ENCODE results near the gene MIPOL1. TPM values are rescaled to one million over a fixed set of nuclear protein-coding genes. Genes with fewer than 3 reads are reported as not detected.
A peak's percentile ranks its signal among the peaks of the same experiment; 100 is the strongest.

The MIPOL1 gene
- total RNA-seq, 1 donor from 2014 or later = 5.1 TPM

- DNase-seq (ENCODE audit: low read depth in 2 of 2) = peak in 1 of 2 donors; percentile 18
Measured at GRCh38 chr14:37595809-37596621, 398.3 kb downstream of the MIPOL1 start.

- no peak for DNase-seq (ENCODE audit: low read depth in 2 of 2)
Measured at GRCh38 chr14:37596790-37597472, 399.2 kb downstream of the MIPOL1 start.

- peak in 1 of 2 donors; percentile 35 for DNase-seq (ENCODE audit: low read depth in 2 of 2)
Measured at GRCh38 chr14:37597538-37597913, 399.8 kb downstream of the MIPOL1 start.

- no peak for DNase-seq (ENCODE audit: low read depth in 2 of 2)
Measured at GRCh38 chr14:37597914-37598746, 400.4 kb downstream of the MIPOL1 start.

- DNase-seq (ENCODE audit: low read depth in 2 of 2) = no peak
Measured at GRCh38 chr14:37598747-37599506, 401.2 kb downstream of the MIPOL1 start.

GRCh38 chr14:37599507-37600368 lies 402.0 kb downstream of the MIPOL1 start:
- no peak for DNase-seq (ENCODE audit: low read depth in 2 of 2)

- no peak for DNase-seq (ENCODE audit: low read depth in 2 of 2)
Measured at GRCh38 chr14:37600880-37601741, 403.4 kb downstream of the MIPOL1 start.

GRCh38 chr14:37601865-37602264 lies 404.1 kb downstream of the MIPOL1 start:
- no peak for DNase-seq (ENCODE audit: low read depth in 2 of 2)

Other genes starting within 250 kb of the MIPOL1 start
- gene SLC25A21, start 25.3 kb upstream of the MIPOL1 start, total RNA-seq = 0.38 and 1.0 TPM in 2 replicates

Measured in dermis microvascular lymphatic vessel endothelial cell (primary cell).